HG02840 (cell line): ENCODE data around the gene CAMSAP1.
"Not testable (repeated sequence)": the region's sequence is repeated elsewhere in the genome, so short reads cannot be mapped to it uniquely, and the experiment has no call there.

ENCODE experiments used
- ATAC-seq: cut with Tn5 transposase; IDR thresholded peaks from one replicate; pipeline ENCODE4 v1.9.1; 2021; ENCODE audit warnings: mild to moderate bottlenecking, moderate library complexity, moderate number of reproducible peaks; ENCODE audit not compliant: unreplicated experiment, low FRiP score

CAMSAP1 gene

GRCh38 chr9:135901031-135901758, 6.2 kb downstream of the CAMSAP1 start:
- no peak for ATAC-seq

DNA sequence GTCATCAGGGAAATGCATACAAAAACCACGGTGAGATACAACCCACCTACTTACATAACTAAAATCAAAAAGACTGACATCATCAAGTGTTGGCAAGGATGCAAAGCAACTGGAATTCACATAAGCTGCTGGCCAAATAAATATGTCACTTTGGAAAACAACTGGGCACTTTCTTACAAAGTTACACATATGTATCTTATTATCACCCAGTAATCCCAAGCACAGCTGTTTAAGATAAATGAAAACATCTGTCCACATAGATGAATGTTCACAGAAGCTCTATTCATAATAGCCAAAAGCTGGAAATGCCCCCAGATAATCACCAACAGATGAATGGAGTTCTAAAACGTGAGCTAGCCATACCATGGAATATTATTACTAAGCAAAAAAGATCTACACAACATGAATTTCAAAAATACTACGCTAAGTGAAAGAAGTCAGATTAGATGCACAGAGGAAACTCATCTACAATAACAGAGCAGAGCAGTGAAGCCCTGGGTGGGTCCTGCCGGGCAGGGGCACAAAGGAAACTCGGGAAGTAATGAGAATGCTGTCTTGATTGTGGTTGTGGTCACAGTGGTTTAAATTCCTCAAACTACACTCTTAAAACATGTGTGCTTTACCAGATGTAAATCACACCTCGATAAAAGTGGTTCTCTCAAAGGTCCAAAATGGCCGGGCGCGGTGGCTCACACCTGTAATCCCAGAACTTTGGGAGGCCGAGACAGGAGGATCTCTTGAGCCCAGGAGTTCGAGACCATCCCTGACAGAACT, 8.5 kb downstream of the CAMSAP1 start:
- ATAC-seq: no peak

DNA sequence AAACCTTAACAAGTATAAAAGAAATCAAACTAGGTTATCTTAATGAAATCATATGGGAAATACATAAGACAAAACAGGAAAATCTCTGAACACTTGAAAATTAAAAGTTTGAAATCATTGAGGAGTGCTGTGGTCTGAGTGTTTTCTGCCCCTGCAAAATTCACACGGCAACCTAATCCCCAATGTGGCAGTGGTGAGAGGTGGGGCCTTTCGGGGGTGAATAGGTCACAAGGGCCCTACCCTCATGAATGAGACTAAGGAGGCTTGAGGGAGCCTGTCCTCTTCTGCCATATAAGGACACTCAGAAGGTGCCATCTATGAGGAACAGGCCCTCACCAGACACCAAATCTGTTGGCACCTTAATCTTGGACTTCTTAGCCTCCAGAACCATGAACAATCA, 10.7 kb downstream of the CAMSAP1 start:
- ATAC-seq: no peak

GRCh38 chr9:135896205-135896604, 11.1 kb downstream of the CAMSAP1 start:
- no peak for ATAC-seq

DNA sequence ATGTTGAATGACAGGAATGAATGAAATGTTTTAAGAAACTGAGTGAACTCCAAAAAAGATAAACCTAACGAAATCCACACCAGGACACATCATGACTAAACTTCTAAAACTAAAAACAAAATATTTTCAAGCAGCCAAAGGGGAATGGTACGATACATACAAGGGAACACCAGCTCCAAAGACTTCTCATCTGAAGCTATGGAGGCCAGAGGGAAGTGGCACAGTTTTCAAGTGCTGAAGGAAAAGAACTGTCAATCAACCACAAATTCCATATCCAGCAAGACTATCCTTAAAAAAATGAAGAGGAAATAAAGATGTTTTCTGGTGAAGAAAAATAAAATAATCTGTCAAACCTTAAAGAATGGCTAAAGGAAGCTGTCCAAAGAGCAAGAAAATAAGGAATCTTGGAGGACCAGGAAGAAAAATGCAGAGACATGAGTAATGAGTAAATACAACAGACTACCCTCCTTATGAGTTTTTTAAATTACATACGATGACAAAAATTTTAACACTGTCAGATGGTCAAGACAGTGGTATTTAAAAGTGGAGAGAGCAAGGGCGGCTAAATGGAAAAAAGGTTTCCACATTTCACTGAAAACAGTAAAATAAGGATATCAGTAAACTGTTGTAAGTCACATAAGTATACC, 12.0 kb downstream of the CAMSAP1 start:
- ATAC-seq: no peak

DNA sequence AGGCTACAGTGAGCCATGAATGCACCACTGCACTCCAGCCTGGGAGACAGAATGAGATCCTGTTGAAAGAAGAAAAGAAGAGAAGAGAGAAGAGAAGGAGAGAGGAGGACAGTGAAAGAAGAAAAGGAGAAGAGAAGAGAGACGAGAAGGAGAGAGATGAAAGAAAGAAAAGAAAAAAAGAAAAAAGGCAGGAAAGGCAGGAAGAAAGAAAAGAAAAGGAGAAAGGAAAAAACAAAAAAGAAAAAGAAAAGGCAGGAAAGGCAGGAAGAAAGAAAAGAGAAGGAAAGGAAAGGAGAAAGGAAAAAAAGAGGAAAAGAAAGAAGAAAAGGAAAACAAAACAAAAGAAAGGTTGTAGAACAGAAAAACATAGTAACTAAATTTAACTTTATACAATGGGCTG, 14.2 kb downstream of the CAMSAP1 start:
- no peak for ATAC-seq

GRCh38 chr9:135892327-135892726, 15.0 kb downstream of the CAMSAP1 start:
- ATAC-seq: not testable (repeated sequence)

GRCh38 chr9:135891027-135891631, 16.2 kb downstream of the CAMSAP1 start:
- no peak for ATAC-seq

DNA sequence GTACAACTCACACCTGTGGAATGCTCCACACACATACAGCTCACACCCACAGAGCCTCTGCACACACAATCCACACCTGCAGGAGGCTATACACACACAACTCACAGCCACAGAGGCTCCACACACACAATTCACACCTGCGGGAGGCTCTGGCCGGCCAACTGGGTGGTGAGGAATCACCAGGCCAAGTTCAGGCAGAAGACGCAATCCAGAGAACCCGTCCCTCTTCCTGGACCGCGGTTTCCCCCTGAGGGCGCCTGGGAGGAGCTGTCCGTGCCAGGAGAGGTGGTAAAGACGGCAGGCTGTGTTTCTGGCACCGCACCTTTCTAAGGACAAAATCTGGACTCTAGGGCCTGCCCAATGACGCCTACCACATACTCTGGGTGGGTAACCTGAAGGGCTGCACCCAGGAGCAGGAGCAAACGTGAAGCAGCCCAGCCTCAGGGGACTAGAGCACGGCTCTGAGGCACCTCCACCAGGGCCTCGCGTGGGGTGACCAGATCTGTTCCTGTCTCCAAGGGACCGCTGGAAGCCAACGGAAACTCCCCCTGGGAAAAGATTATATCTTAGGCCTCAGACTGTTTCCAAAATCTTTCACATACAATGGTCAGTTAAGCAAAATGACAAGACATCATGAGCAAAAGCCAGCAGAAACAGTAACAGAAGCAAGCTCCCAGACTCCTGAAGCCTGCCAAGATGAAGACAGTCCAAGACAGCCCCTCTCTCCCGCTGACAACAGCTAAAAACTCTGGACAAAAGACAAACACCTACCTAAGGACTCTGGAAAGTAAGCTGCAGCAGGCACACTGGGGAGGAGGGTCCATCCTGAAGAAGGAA, 16.9 kb downstream of the CAMSAP1 start:
- ATAC-seq: no peak

- ATAC-seq: no peak
These were observed 17.7 kb downstream of the CAMSAP1 start for GRCh38 chr9:135889564-135890189.

DNA sequence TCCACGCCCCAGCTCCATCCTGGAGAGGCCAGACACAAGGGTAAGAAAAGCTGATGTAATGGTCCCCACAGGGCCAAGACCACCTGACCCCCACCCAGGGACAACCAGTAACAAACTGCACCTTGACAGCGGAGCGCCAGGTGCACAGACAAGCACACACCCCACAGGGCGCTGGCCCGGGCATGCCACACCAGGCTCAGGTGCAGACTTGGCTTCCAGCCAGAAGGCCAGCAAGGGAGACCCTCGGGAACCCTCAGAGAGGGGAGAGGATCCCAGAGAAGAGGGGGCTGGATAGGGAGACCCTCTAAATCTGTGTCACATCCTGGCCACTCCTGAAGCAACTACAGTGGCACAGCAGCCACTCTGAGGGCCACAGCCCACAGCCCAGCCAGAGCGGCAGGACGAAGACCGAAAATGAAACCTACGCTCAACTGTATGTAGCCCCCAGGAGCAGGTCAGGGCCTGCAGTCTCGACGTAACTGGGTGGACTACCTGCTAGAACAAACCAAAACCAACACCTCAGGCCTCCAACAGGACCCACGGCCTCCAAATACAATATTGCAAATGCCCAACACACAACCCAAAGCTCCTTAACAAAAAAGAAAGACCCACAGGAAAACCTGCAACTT, 18.5 kb downstream of the CAMSAP1 start:
- no peak for ATAC-seq

- no peak for ATAC-seq
These were observed 19.1 kb downstream of the CAMSAP1 start for GRCh38 chr9:135888126-135888765.

DNA sequence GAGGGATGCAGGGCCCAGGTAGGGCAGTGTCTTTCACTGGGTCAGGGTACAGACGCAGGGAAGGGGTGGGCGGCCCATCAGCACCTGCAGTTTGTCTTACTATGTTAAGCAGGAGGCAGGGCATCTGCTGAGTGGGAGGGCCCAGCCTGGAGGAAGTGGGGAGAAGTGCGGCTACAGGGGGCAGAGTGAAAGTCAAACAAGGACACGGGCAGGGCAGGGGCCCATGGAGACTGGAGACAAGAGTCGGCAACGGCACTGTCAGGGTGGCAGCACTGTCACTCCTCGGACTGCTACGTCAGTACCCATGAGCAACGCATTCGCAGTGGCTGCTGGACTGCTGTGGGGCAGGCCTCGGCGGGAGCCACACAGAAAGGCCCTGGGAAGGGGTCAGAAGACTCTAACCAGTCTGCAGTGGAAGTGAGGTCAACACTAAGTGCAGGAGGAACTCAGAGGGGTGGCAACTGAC, 19.7 kb downstream of the CAMSAP1 start:
- ATAC-seq: no peak

- ATAC-seq: no peak
These were observed 20.3 kb downstream of the CAMSAP1 start for GRCh38 chr9:135887021-135887507.

- ATAC-seq: no peak
These were observed 21.0 kb downstream of the CAMSAP1 start for GRCh38 chr9:135886147-135886981.

DNA sequence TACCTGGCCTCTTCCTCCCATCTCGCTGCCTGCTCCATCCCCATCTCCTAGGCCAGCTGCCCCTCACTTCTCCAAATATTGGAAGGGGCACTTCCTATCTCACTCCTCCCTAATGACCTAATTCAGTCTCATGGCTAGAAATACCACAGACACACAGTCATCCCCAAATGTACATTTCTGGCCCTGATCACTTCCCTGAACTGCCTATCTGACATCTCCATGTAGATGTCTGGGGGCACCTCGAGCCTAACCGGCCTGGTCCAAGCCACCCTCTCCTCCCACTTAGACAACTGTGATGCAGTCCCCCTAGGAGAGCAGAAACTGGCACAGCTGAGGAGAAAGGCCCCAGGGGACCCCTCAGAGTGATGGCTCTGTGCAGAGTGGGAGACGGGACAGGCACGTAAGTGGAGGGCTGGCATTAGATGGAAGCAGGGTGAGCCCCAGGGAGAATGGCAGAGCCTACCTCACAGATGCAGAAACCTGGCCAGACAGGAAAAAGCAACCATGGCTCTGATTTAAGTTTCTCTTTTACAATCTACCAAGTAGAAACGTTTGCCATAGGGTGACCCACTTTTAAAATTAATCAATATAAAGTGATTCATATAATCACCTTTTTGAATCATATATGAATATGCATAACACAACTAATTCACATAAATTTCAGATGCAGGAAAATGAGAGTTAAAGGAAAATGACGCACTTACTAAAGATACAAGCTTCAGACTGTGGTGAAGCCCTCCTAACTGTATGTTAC, 22.1 kb downstream of the CAMSAP1 start:
- no peak for ATAC-seq
